GM12873 (cell line): Measurements from ENCODE around the gene CHCHD1.

ENCODE experiments used
- CTCF ChIP-seq: IDR thresholded peaks from 2 replicates; pipeline ENCODE4 v1.5.1; 2012; ENCODE audit warnings: low read depth, mild to moderate bottlenecking, moderate library complexity, low read length, control low read depth; ENCODE audit not compliant: insufficient read depth; ENCODE audit errors: missing control alignments

Gene CHCHD1

GRCh38 chr10:73781879-73782748 lies at the start of gene CHCHD1:
Gene CHCHD1, plus strand, starts transcription at chr10:73782048. Its CDS starts 28 bp downstream, at chr10:73782076.
- no peak for TF ChIP-seq CTCF

- TF ChIP-seq CTCF, result no peak
Measured at GRCh38 chr10:73732426-73732825, 49.4 kb upstream of the CHCHD1 start.

GRCh38 chr10:73732931-73733623 lies 48.8 kb upstream of the CHCHD1 start:
- TF ChIP-seq CTCF, result no peak

- TF ChIP-seq CTCF, result no peak
Measured at GRCh38 chr10:73734028-73734720, 47.7 kb upstream of the CHCHD1 start.

DNA sequence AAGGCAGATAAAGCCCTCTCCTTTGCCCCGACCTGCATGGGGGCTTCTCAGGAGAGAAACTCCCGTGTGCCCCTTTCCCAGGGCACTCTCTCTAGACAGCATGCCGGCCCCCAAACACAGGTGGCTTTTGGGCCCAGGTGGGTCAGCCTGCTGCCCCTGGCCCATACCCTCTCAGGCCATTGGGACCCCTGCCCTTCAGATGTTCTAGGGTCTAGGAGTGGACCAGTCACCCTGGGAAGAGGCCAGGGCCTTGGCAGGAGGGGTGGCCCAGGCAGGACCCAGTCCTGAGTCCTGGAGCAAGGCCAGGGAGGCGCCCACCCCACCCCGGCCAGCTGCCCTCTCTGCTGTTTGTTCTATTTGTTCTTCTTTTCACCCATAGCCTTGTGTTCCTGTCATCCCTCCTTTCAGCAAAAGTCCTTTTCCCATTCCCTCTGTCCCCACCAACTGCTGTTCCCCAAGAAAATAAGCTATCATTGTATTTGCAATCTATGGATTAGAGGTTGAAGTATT lies 47.0 kb upstream of the CHCHD1 start:
- TF ChIP-seq CTCF, result no peak

GRCh38 chr10:73742454-73742734 lies 39.5 kb upstream of the CHCHD1 start:
- TF ChIP-seq CTCF, result no peak
